Muscle layer of colon (tissue), 2 donors: ENCODE measurements around the gene VSTM5.

Experiments
- H3K27ac ChIP-seq: one replicate; pipeline ENCODE4 v1.7.0; 2013; ENCODE audit warnings: low read depth, mild to moderate bottlenecking, low read length, moderate library complexity
- H3K27me3 ChIP-seq, 2 donors: one replicate each; pipeline ENCODE4 v1.7.0; 2013; ENCODE audit warnings: low read length in 2 of 2, mild to moderate bottlenecking in 2 of 2; ENCODE audit not compliant: insufficient read depth in 2 of 2, control insufficient read depth in 1 of 2
- H3K36me3 ChIP-seq: one replicate; pipeline ENCODE4 v1.7.0; 2013; ENCODE audit warnings: mild to moderate bottlenecking, low read length; ENCODE audit not compliant: insufficient read depth
- H3K4me1 ChIP-seq: one replicate; pipeline ENCODE4 v1.7.0; 2013; ENCODE audit warnings: mild to moderate bottlenecking, low read length; ENCODE audit not compliant: insufficient read depth
- H3K4me3 ChIP-seq, 2 donors: one replicate each; pipeline ENCODE4 v1.7.0; 2013; ENCODE audit warnings: low read length in 2 of 2, low read depth in 1 of 2, mild to moderate bottlenecking in 1 of 2, moderate library complexity in 1 of 2
- H3K9ac ChIP-seq: one replicate; pipeline ENCODE4 v1.7.0; 2013; ENCODE audit warnings: low read length
- H3K9me3 ChIP-seq: one replicate; pipeline ENCODE4 v1.7.0; 2013; ENCODE audit warnings: mild to moderate bottlenecking, low read length
- donor health status: abdominal sarcoma.
- donor health status: Adenocarcinoma of cecum.

Gene VSTM5

GRCh38 chr11:93841446-93841845, 9.0 kb downstream of the VSTM5 start:
- Histone ChIP-seq H3K27ac (no peak overlapping the region), H3K36me3 (no peaks in the 10 kb centered on the region), H3K27me3 (no peaks in the 10 kb centered on the region), H3K9me3 (no peaks in the 10 kb centered on the region), H3K9ac (no peak overlapping the region), H3K4me1 (no peaks in the 10 kb centered on the region), H3K4me3 (no peak overlapping the region)

GRCh38 chr11:93840981-93841380, 9.4 kb downstream of the VSTM5 start:
- Histone ChIP-seq H3K36me3 (no peaks in the 10 kb centered on the region), H3K4me1 (no peaks in the 10 kb centered on the region), H3K27ac (no peak overlapping the region), H3K9ac (no peak overlapping the region), H3K27me3 (no peaks in the 10 kb centered on the region), H3K9me3 (no peaks in the 10 kb centered on the region), H3K4me3 (no peak overlapping the region)

DNA sequence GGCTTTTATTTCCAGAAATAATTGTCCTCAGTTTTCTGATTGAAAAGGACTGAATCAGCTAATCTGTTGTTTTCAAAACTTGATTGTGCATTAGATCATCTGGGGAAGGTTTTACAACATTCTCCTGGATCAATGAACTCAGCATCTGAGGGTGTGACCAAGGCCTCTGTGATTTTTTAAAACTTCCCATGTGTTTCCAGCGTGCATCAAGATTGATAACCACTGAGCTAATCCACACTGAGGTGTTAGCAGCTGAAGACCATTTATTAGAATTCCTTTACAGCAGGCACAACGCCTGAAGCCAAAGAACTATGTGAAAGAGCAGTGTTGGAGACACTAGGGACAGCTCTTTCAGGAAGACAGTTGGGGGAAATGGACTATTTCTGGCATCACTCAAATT, 10.2 kb downstream of the VSTM5 start:
- Histone ChIP-seq H3K27me3 (no peaks in the 10 kb centered on the region), H3K36me3 (no peaks in the 10 kb centered on the region), H3K4me1 (no peaks in the 10 kb centered on the region), H3K27ac (no peak overlapping the region), H3K4me3 (no peak overlapping the region), H3K9ac (no peak overlapping the region), H3K9me3 (no peaks in the 10 kb centered on the region)

DNA sequence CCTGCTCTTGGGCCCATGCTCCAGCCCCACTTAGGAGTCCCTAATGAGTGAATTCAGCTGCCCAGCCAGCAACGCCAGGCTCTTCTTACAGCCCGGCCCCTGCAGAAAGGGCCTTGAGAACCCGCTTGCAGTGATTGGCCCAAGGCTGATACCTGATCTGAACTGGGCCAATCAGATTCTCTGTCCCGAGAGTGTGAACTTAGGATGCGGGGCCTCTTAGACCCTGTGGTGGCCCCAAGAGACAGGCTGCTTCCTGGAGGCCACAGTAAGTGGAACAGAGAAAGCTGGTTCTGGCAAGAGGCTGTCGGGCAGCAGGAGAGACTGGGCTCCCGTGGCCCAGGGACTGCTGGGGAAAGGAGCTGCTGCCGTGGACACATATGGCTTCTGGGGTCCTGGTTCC, 11.5 kb downstream of the VSTM5 start:
- no peak overlapping the region for H3K9ac ChIP-seq
- no peaks in the 10 kb centered on the region for H3K36me3 ChIP-seq
- H3K27me3 ChIP-seq = no peaks in the 10 kb centered on the region
- no peaks in the 10 kb centered on the region for H3K4me1 ChIP-seq
- H3K27ac ChIP-seq = no peak overlapping the region
- H3K4me3 ChIP-seq = no peak overlapping the region
- no peaks in the 10 kb centered on the region for H3K9me3 ChIP-seq

DNA sequence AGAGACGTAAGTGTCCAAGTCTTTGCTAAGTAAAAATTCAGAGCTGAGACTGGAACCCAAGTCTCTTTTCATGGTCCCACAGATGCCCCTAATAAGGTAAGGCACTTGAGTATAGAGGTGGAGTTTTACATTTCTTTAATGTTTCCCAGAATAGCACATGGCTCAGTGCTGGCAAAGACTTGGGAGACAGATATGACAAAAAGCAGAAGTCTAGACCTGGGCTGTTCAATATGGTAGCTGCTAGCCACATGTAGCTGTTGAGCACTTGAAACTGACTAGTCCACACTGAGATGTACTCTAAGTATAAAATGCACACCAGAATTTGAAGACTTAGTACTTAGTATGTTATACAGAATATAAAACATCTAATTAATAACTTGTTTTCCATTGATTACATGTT, 17.6 kb downstream of the VSTM5 start:
- no peaks in the 10 kb centered on the region for H3K36me3 ChIP-seq
- H3K9me3 ChIP-seq = no peaks in the 10 kb centered on the region
- no peaks in the 10 kb centered on the region for H3K27me3 ChIP-seq
- H3K4me1 ChIP-seq = no peaks in the 10 kb centered on the region
- no peak overlapping the region for H3K4me3 ChIP-seq
- no peak overlapping the region for H3K27ac ChIP-seq
- no peak overlapping the region for H3K9ac ChIP-seq

- no peaks in the 10 kb centered on the region for H3K36me3 ChIP-seq
- H3K27me3 ChIP-seq = no peaks in the 10 kb centered on the region
- no peak overlapping the region for H3K9ac ChIP-seq
- H3K4me1 ChIP-seq = no peaks in the 10 kb centered on the region
- no peak overlapping the region for H3K27ac ChIP-seq
- H3K4me3 ChIP-seq = no peak overlapping the region
- H3K9me3 ChIP-seq = no peaks in the 10 kb centered on the region
These were observed 18.9 kb downstream of the VSTM5 start for GRCh38 chr11:93831343-93832127.

DNA sequence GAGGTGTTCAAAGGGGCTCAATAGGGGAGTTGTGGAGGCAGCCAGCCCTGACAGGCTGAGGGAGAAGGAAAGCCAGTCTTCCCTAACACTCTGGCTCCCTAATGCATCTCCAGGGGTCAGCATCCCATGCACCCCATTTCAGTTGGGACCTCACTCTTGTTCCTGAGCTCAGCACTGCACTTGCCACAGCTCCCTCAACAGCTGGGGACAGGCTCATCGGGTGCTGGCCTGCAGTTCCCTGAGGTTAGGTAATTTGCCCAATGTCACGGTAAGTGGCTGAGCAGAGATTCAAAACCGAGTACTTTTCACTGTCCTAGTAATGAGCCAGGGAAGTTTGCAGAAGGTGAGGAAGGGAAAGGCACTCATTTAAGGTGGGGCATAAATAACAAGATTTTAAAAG, 20.8 kb downstream of the VSTM5 start:
- Histone ChIP-seq H3K4me1 (no peaks in the 10 kb centered on the region), H3K27ac (no peak overlapping the region), H3K9ac (no peak overlapping the region), H3K27me3 (no peaks in the 10 kb centered on the region), H3K9me3 (no peaks in the 10 kb centered on the region), H3K4me3 (no peak overlapping the region), H3K36me3 (no peaks in the 10 kb centered on the region)

DNA sequence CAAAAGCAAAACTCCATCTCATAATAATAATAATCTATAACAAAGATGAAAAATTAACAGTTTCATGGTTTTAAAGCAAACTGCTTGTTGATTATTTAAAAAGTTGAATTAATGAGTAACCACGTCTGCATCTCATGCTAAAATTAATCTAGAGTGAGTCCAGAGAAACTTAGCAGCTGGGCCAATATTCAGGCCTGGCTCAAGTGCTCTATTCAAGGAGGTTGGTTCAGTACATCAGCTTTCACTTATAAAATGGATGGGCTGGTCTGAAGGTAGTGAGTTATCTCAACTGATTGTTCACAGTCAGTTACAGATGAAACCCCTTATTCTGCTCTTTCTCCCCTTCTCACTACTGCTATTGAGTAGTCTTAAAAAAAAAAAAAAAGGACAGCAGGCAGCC, 23.1 kb downstream of the VSTM5 start:
- H3K27ac ChIP-seq = no peak overlapping the region
- no peaks in the 10 kb centered on the region for H3K9me3 ChIP-seq
- no peaks in the 10 kb centered on the region for H3K36me3 ChIP-seq
- no peak overlapping the region for H3K4me3 ChIP-seq
- H3K27me3 ChIP-seq = no peaks in the 10 kb centered on the region
- no peak overlapping the region for H3K9ac ChIP-seq
- H3K4me1 ChIP-seq = no peaks in the 10 kb centered on the region

DNA sequence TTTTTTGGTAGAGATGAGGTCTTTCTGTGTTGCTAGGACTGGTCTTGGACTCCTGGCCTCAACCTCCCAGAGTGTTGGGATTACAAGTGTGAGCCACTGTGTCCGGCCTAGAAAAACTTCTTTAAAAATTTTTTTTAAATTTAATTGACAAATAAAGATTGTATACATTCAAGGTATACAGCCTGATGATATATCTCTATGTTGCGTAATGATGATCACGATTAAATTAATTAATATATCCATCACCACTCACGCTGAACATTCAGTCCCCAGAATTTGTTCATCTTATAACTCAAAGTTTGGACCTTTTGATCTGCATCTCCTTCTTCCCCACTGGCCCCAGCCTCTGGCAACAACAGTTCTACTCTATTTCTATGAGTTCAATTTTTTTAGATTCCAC, 27.2 kb downstream of the VSTM5 start:
- no peaks in the 10 kb centered on the region for H3K36me3 ChIP-seq
- H3K4me3 ChIP-seq = no peak overlapping the region
- H3K9me3 ChIP-seq = no peaks in the 10 kb centered on the region
- H3K27ac ChIP-seq = no peak overlapping the region
- H3K27me3 ChIP-seq = no peaks in the 10 kb centered on the region
- H3K9ac ChIP-seq = no peak overlapping the region
- no peaks in the 10 kb centered on the region for H3K4me1 ChIP-seq

DNA sequence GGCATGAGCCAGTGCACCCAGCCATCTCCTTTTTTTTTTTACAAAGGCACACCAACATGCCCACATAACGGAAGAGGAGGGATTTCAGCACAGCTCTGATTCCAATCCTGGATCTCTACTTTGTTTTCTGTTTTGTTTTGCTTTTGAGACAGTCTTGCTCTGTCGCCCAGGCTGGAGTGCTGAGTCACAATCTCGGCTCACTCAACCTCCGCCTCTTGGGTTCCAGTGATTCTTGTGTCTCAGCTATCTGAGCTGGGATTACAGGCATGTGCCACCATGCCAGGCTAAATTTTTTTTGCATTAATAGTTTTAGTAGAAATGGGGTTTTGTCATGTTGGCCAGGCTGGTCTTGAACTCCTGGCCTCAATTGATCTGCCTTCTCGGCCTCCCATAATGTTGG, 28.1 kb downstream of the VSTM5 start:
- Histone ChIP-seq H3K36me3 (no peaks in the 10 kb centered on the region), H3K27ac (no peak overlapping the region), H3K4me1 (no peaks in the 10 kb centered on the region), H3K9ac (no peak overlapping the region), H3K9me3 (no peaks in the 10 kb centered on the region), H3K27me3 (no peaks in the 10 kb centered on the region), H3K4me3 (no peak overlapping the region)

GRCh38 chr11:93821617-93822016, 28.8 kb downstream of the VSTM5 start:
- no peaks in the 10 kb centered on the region for H3K4me1 ChIP-seq
- no peaks in the 10 kb centered on the region for H3K9me3 ChIP-seq
- no peak overlapping the region for H3K27ac ChIP-seq
- H3K27me3 ChIP-seq = no peaks in the 10 kb centered on the region
- H3K9ac ChIP-seq = no peak overlapping the region
- no peak overlapping the region for H3K4me3 ChIP-seq
- no peaks in the 10 kb centered on the region for H3K36me3 ChIP-seq

DNA sequence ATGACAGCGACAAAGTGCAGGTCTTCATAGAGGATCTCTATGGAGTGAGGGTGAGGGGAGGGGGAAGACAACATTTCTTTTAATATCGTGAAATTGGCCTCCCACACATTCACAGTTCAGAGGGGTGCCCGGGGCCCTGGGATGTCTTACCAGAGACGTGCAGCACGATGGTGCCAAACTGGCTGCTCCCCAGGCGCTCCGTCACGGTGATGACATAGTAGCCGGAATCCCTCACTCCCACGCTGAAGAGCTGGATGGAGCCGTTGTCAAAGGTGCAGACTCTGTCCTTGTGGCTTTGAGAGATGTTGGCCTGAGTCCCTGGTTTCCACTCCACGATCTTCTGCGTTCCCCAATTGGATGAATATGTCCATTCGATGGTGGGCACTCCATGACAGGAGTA, 29.6 kb downstream of the VSTM5 start:
- Histone ChIP-seq H3K4me1 (no peaks in the 10 kb centered on the region), H3K9me3 (no peaks in the 10 kb centered on the region), H3K36me3 (peaks cover 2% of the 10 kb centered on the region), H3K27ac (no peak overlapping the region), H3K27me3 (no peaks in the 10 kb centered on the region), H3K4me3 (no peak overlapping the region), H3K9ac (no peak overlapping the region)
